Measurements from ENCODE around the gene ANKIB1. TPM values are rescaled to one million over a fixed set of nuclear protein-coding genes. Genes with fewer than 3 reads are reported as not detected.
"Not testable (repeated sequence)": the region's sequence is repeated elsewhere in the genome, so short reads cannot be mapped to it uniquely, and the experiment has no call there.

Gene ANKIB1
- total RNA-seq, 1 donor from 2014 or later, result 41.9 TPM

GRCh38 chr7:92244808-92245486 is 827 bp upstream of the ANKIB1 start:
- TF ChIP-seq CTCF (conservative IDR thresholded peaks at IDR 0.05), result no peak
- peak overlapping the region; percentile 99 for H3K4me3 Mint-ChIP-seq
- no peak for DNase-seq (ENCODE audit: low read depth, low spot score)
- no peaks in the 10 kb centered on the region for H3K27me3 Mint-ChIP-seq (ENCODE audit: low read depth)
- no peaks in the 10 kb centered on the region for H3K36me3 Mint-ChIP-seq (ENCODE audit: low read depth)
- peaks cover 41% of the 10 kb centered on the region for H3K4me1 Mint-ChIP-seq
- peak overlapping the region; percentile 99 for H3K27ac Mint-ChIP-seq (ENCODE audit: unreplicated experiment)
- H3K9me3 Mint-ChIP-seq, result no peaks in the 10 kb centered on the region

- peak; percentile 12 for DNase-seq (ENCODE audit: low read depth, low spot score)
- peak overlapping the region; percentile 92 for H3K4me3 Mint-ChIP-seq
- TF ChIP-seq CTCF (conservative IDR thresholded peaks at IDR 0.05), result no peak
- peaks cover 48% of the 10 kb centered on the region for H3K4me1 Mint-ChIP-seq
- peak overlapping the region; percentile 87 for H3K27ac Mint-ChIP-seq (ENCODE audit: unreplicated experiment)
- H3K9me3 Mint-ChIP-seq, result no peaks in the 10 kb centered on the region
- no peaks in the 10 kb centered on the region for H3K27me3 Mint-ChIP-seq (ENCODE audit: low read depth)
- H3K36me3 Mint-ChIP-seq (ENCODE audit: low read depth), result no peaks in the 10 kb centered on the region
These were observed 757 bp downstream of the ANKIB1 start for GRCh38 chr7:92246360-92247101.

GRCh38 chr7:92250603-92251002 is 4.8 kb downstream of the ANKIB1 start:
- Mint-ChIP-seq H3K4me1 (peaks cover 31% of the 10 kb centered on the region), H3K4me3 (no peak overlapping the region), H3K27ac (ENCODE audit: unreplicated experiment) (no peak overlapping the region), H3K36me3 (ENCODE audit: low read depth) (peaks cover 10% of the 10 kb centered on the region), H3K9me3 (peaks cover 4% of the 10 kb centered on the region), H3K27me3 (ENCODE audit: low read depth) (no peaks in the 10 kb centered on the region)
- no peak for DNase-seq (ENCODE audit: low read depth, low spot score)
- TF ChIP-seq CTCF (conservative IDR thresholded peaks at IDR 0.05), result no peak

GRCh38 chr7:92251181-92251580 is 5.4 kb downstream of the ANKIB1 start:
- Mint-ChIP-seq H3K36me3 (ENCODE audit: low read depth) (peaks cover 10% of the 10 kb centered on the region), H3K4me1 (peaks cover 28% of the 10 kb centered on the region), H3K9me3 (peaks cover 4% of the 10 kb centered on the region), H3K27ac (ENCODE audit: unreplicated experiment) (no peak overlapping the region), H3K4me3 (peak overlapping the region; percentile 50), H3K27me3 (ENCODE audit: low read depth) (no peaks in the 10 kb centered on the region)
- no peak for TF ChIP-seq CTCF (conservative IDR thresholded peaks at IDR 0.05)
- no peak for DNase-seq (ENCODE audit: low read depth, low spot score)

- Mint-ChIP-seq H3K4me1 (peaks cover 11% of the 10 kb centered on the region), H3K27me3 (ENCODE audit: low read depth) (no peaks in the 10 kb centered on the region), H3K9me3 (peaks cover 4% of the 10 kb centered on the region), H3K4me3 (no peak overlapping the region), H3K36me3 (ENCODE audit: low read depth) (peaks cover 10% of the 10 kb centered on the region), H3K27ac (ENCODE audit: unreplicated experiment) (no peak overlapping the region)
- DNase-seq (ENCODE audit: low read depth, low spot score), result no peak
- TF ChIP-seq CTCF (conservative IDR thresholded peaks at IDR 0.05), result no peak
These were observed 7.5 kb downstream of the ANKIB1 start for GRCh38 chr7:92253251-92253650.

GRCh38 chr7:92254800-92255199 is 9.0 kb downstream of the ANKIB1 start:
- H3K27ac Mint-ChIP-seq (ENCODE audit: unreplicated experiment); H3K4me1 Mint-ChIP-seq; H3K9me3 Mint-ChIP-seq; DNase-seq (ENCODE audit: low read depth, low spot score); H3K4me3 Mint-ChIP-seq; H3K27me3 Mint-ChIP-seq (ENCODE audit: low read depth): not testable (repeated sequence)
- H3K36me3 Mint-ChIP-seq (ENCODE audit: low read depth), result peaks cover 12% of the 10 kb centered on the region
